HG02981 (cell line): ENCODE results near the gene BBC3.

ENCODE experiments used
- ATAC-seq: cut with Tn5 transposase; IDR thresholded peaks from one replicate; pipeline ENCODE4 v1.9.1; 2021; ENCODE audit warnings: mild to moderate bottlenecking, moderate library complexity; ENCODE audit not compliant: unreplicated experiment

BBC3 gene

DNA sequence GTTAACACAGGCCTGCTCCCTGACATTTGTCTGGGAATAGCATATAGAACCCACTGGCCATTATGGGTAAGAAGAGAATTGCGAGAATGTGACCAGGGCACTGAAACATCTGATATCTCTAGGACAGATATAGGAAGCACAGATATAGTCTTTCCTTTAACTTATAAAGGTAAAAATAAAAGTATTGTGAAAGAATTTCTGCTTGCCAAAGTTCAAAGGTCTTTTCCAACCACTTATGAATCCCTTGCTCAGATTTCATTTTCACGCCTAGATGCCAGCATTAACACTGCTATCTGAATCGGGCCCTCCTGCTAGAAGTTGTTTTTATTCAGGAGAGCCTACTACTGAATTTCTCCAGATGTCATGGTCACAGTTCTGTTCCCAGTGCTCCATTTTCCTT lies 27.7 kb downstream of the BBC3 start:
- no peak for ATAC-seq

DNA sequence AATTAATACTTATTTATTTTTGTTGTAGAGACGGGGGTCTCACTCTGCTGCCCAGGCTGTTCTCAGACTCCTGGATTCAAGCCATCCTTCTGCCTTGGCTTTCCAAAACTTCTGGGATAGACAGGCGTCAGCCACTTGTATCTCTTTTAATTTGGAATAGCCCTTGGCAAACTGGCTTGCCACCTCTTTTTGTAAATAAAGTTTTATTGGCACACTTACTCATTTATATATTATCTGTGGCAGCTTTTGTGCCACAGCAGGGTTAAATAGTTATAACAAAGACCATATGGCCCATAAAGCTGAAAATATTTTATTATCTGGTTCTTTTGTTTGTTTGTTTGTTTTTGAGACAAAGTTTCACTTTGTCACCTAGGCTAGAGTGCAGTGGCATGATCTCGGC lies 30.5 kb downstream of the BBC3 start:
- no peak for ATAC-seq

DNA sequence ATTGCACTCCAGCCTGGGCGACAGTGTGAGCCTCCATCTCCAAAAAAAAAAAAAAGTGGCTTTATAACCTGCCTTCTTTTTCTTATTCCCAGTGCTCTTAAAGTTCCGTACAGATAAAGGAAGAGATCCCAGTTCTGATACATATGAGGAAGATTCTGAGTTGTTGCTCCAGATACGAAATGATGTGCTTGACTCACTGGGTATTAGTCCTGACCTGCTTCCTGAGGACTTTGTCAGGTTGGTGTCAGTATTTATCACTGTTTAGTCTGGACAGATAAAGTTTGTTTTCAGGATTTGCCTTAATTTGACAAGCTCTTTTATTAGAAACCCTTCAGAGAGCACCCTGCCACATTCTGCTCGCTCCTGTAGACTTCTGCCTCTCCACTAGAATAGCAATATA lies 33.9 kb downstream of the BBC3 start:
- ATAC-seq, result no peak

DNA sequence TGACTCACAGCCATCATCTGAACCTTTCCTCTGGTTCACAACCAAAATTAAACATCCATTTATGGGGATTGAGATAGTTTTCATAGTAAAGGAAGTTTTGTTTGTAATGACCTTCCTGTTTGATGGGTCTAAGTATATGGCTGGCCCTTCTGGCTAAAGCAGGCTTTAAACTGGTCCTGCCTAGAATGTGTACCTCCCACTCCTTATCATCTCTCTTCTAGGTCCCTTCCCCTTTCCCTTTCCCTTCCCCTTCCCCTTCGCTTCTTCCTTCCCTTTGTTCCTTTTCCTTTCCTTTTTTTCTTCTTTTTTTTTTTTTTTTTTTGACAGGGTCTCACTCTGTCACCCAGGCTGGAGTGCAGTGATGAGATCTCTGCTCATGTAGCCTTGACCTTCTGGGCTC lies 35.6 kb downstream of the BBC3 start:
- ATAC-seq, result no peak

DNA sequence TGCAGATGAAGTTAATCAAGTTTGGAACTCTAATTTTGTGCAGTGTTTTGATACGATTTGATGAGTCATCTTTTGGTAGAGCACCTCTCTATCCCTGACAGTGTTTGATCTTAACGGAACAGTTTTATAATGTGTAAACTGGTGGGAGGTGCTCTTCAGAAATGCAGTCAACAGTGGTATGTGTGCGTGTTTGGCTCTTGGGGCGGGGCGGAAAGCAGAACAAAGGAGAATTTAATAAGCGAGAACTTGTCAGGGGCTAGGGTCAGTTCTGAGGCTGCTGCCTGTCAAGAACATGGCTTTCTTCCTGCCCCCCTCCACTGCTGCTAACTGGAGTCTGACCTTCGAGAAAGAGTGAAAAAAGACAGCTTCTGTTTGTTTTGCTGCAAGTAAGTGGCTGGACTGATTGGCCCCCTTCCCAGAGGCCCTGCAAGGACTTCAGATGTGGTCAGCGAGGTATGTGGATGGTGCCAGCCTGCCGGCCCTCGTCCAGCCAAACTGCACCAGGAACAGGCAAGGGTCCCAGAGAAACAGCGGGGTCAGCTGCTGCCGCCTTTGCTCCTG lies 40.8 kb downstream of the BBC3 start:
- ATAC-seq, result no peak

DNA sequence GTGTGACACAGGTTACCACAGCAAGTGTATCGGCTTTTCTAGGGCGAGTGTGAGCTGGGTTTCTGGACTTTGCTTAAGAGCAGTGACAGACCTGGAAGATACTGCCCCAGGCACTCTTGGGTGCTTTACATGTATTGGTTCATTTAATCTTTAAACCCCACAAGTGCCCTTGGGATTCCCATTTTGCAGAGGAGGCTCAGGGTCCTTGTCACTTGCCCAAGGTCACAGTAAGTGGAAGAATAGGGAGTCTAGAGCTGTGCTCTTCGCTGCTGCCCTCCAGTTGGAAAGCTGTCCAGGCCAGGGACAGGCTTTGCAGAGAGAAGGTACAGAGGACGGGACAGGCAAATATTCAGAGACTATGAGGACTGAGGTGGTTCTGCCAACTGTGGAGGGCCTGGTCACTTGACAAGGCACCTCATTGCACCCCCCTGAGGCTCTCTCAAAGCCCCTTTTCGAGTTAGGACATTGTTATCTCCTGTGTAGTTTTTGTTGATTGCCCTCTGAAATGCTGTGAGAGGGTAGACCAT lies 42.4 kb downstream of the BBC3 start:
- no peak for ATAC-seq

DNA sequence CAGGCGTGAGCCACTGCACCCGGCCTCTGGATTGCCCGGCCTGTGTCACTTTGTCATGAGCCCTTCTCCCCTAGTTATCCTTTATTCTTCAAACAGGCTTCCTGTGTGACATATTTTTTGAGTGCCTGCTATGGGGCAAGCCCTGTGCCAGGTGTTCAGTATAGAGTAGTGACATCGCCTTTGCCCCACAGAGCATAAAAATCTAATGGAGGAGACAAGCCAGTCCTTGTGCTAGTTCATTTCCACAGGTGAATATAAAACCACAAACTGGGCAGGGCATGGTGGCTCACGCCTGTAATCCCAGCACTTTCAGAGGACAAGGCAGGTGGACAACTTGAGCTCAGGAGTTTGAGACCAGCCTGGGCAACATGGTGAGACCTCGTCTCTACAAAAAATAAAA lies 43.2 kb downstream of the BBC3 start:
- ATAC-seq, result no peak

DNA sequence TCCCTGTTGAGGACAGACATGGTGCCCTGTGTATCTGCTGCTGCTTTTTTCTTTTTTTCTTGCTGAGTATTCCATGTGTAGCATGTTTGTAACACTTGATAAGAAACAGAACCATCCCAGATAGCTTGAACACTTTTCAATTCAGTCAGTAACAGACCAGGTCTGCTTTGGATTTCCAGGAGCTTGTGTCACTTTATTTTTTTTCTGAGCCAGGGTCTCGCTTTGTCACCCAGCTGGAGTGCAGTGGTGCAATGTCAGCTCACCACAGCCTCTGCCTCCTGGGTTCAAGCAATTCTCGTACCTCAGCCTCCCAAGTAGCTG lies 43.7 kb downstream of the BBC3 start:
- ATAC-seq, result no peak

DNA sequence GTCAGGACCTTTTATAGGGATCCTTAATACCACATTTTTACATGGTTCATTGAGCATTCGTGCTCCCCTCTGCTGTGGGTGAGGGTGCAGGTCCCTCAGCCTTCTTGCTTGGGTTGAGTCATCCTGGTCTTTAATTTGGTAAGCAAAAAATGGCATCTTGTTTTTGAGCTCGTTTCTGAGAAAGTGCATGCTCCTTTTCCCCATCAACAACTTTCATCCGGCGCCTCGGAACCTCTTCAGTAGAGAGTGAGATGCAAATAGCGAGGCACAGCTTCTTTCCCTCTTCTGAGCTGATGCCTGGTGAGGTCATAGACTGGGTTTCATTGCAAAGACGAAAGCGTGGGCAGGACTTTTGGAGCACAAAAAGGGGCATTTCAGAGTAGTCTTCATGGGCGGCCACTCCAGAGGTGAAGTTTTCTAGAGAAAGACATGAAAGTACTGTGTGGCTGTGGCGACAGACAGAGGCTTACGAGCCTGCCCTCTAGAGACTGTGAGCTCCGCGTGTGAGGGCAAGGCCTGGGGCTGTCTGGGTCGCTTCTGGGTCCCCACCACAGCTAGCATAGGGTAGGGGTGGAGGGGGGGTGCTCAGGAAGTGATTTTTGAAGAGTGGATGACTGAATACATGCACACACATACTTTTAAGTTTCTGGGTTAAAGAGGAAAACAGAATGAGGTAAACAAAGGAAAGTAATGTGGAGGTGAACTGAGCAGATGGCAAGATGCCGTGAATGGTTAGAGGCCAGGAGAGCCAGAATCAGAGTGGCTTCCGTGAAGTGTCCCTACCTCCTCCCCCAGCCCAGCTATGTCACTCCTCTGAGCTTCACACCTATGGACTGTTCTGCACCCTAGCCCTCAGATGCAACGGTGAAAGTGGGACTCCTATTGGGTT lies 44.3 kb downstream of the BBC3 start:
- ATAC-seq, result peak; percentile 73

DNA sequence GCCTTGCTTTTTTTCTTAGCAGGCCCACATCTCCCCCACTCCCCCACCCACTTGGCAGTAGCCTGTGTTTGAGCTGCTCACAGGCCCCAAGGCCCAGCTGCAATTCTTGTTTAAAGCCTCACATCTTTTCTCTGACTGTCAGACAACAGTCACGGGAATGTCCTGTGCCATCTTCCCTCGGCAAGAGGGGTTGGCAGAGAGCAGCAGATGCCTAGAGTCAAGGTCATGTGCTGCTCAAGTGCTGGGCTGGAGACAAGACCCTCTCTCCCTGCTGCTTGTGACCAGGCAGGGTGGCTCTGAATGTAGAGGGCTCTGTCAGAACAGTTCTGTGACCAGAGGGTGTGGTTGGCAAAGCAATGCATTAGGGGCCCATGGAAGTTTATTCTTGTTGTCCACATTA lies 47.4 kb downstream of the BBC3 start:
- ATAC-seq, result no peak

DNA sequence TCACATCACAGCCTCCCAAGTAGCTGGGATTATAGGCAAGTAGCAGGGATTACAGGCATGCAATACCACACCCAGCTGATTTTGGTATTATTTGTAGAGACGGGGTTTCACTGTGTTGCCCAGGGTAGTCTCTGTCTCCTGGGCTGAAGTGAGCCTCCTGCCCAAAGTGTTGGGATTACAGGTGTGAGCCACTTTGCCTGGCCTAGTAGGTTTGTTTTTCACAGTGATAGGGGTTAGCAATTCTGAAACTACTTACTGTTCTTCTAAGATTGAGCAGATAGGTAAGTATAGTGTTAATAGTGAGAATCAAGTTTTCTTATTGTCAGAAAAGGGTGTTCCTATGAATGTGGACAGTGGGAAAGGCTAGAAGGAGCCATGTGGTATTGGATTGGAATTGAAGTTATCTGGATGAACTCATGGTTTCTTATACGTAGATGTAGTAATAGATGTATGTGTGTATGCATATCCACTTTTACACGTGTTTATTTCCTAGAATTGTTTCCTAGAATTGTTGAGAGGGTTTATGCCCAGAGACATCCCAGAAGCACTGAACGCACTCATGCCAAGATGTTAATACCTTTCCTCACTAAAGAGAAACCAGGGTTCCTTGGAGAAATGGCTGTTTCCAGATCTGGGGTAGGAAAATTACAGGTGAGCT lies 51.2 kb downstream of the BBC3 start:
- no peak for ATAC-seq

DNA sequence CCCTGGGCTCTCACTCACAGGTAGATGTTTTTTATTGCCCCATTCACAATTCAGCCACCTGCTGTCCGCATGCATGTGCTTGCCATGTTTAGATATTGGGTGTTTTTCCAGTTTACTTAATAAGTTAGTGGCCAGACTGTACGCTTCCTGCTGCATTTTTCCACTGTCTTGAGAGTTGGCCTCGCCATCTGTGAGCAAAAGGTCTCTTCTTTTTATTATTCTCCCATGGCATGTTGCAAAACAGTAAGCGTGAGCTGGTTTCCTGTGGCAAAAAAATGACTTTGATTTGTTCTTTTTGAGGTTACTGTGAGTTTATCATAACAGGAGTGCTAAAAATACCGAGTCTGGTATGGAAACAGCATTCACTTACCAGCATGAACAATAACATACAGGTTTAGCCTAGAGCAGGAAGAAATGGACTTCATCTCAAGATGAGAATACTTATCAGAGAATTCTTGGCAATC lies 54.3 kb downstream of the BBC3 start:
- ATAC-seq, result no peak

DNA sequence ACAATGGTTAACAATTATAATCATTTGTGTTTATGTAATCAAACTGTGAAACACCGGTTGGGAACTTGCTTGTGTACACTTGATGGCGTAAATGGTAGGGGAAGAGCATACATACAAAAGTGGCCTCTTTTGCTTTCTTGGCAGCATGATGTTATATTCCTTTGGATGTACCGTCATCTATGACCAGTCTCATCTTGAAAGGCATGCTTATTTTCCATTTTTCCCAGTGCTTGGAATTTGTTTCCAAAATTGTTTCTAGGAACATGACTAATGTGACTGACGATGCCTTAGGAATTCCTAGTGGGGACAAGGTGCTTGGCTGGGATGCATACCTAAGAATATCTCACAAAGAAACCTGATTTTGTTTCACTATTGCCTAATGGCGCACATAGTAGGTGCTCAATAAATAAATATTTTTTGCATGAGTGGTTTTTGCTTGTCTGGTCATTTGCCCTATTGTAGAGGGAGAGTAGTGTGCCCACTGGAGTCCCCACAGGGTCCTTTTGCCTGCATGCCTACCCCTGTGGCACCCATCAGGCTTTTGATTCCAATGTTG lies 54.9 kb downstream of the BBC3 start:
- no peak for ATAC-seq

DNA sequence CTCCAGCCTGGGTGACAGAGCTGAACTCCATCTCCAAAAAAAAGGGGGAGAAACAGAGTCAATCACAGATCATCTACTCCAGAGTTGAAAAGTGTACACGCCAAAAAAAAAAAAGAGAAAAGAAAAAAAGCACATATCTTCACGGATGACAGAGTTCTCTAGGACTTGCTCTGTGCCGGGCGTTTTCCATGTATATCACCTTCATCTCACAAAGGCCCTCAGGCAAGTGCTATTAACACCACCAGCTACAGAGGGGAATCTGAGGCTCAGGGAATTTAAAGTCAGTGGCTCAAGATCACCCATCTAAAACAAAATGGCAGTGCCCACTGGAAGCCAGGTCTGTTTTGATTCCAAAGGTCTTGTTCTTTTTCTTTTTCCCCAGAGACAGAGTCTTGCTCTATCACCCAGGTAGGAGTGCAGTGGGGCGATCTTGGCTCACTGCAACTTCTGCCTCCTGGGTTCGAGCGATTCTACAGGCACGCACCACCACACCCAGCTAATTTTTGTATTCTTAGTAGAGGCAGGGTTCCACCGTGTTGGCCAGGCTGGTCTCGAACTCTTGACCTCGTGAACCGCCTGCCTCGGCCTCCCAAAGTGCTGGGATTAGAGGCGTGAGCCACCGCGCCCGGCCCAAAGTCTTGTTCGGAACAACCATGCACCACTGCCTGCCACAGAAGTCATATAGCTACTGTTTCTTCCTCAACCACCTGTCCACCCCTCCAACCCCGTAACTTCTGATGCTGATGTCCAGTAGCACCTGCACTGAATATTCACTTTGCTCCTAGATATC lies 58.1 kb downstream of the BBC3 start:
- ATAC-seq, result no peak
